OCI-LY3 (cell line): ENCODE data around the gene S100A16.

ENCODE experiments used
- H2AFZ ChIP-seq: fragments of 200-600, 300-600 bp; shearing (Covaris generic); 2 replicates; pipeline ENCODE4 v1.6.0; 2014; ENCODE audit warnings: antibody characterized with exemption, low read depth, low read length
- H3K27ac ChIP-seq: fragments of 200-600, 300-600 bp; sonication (generic); 2 replicates; pipeline ENCODE4 v1.5.1; 2014; ENCODE audit warnings: mild to moderate bottlenecking, low read length, moderate library complexity, mixed read lengths
- H3K27me3 ChIP-seq: fragments of 200-600, 300-600 bp; sonication (generic); 2 replicates; pipeline ENCODE4 v1.6.1; 2014; ENCODE audit warnings: low read depth, low read length, mixed read lengths
- H3K36me3 ChIP-seq: fragments of 200-600, 300-600 bp; sonication (generic); replicated peaks from 2 replicates; pipeline ENCODE3; 2014; ENCODE audit warnings: low read depth, low read length, mixed read lengths
- H3K4me1 ChIP-seq: fragments of 300-600, 200-600 bp; sonication (generic); 2 replicates; pipeline ENCODE4 v1.6.1; 2014; ENCODE audit warnings: low read length, mixed read lengths
- H3K4me2 ChIP-seq: fragments of 200-600, 300-600 bp; sonication (generic); 2 replicates; pipeline ENCODE4 v1.6.1; 2014; ENCODE audit warnings: low read length, mixed read lengths
- H3K4me3 ChIP-seq: fragments of 300-600, 200-600 bp; sonication (generic); 2 replicates; pipeline ENCODE4 v1.5.1; 2014; ENCODE audit warnings: antibody characterized with exemption, mild to moderate bottlenecking, low read length, moderate library complexity
- H3K79me2 ChIP-seq: fragments of 300-600, 200-600 bp; shearing (Covaris generic); 2 replicates; pipeline ENCODE4 v1.6.1; 2014; ENCODE audit warnings: mild to moderate bottlenecking, low read length, mixed read lengths
- H3K9ac ChIP-seq: fragments of 300-600, 200-600 bp; shearing (Covaris generic); 2 replicates; pipeline ENCODE4 v1.6.0; 2014; ENCODE audit warnings: mild to moderate bottlenecking, low read length, moderate library complexity
- H3K9me3 ChIP-seq: fragments of 200-600, 300-600 bp; shearing (Covaris generic); 2 replicates; pipeline ENCODE4 v1.6.1; 2014; ENCODE audit warnings: low read length, mixed read lengths; ENCODE audit not compliant: insufficient read depth
- H4K20me1 ChIP-seq: fragments of 200-600, 300-600 bp; sonication (generic); 2 replicates; pipeline ENCODE4 v1.6.1; 2016; ENCODE audit warnings: low read length, mixed read lengths; ENCODE audit not compliant: insufficient read depth
- CTCF ChIP-seq: fragments of 200-600, 300-600 bp; sonication (generic); IDR thresholded peaks from 2 replicates; pipeline ENCODE4 v1.5.1; 2014; ENCODE audit warnings: antibody characterized with exemption, low read length, low read depth
- EZH2phosphoT487 ChIP-seq: fragments of 200-600 bp; shearing (Covaris generic); IDR thresholded peaks from 2 replicates; pipeline ENCODE4 v1.6.1; 2018; ENCODE audit warnings: antibody characterized with exemption, mixed run types, low read depth

Gene S100A16

GRCh38 chr1:153619171-153619570, 6.2 kb upstream of the S100A16 start:
- Histone ChIP-seq H3K27me3 (no peaks in the 10 kb centered on the region), H2AFZ (no peak overlapping the region), H4K20me1 (no peaks in the 10 kb centered on the region), H3K79me2 (no peaks in the 10 kb centered on the region), H3K9me3 (no peaks in the 10 kb centered on the region), H3K27ac (no peak overlapping the region), H3K4me3 (no peak overlapping the region), H3K4me2 (no peak overlapping the region), H3K9ac (no peak overlapping the region), H3K4me1 (peaks cover 48% of the 10 kb centered on the region), H3K36me3 (peaks cover 12% of the 10 kb centered on the region)
- TF ChIP-seq CTCF, result no peak
- TF ChIP-seq EZH2phosphoT487, result no peak

- Histone ChIP-seq H4K20me1 (no peaks in the 10 kb centered on the region), H3K4me1 (peaks cover 36% of the 10 kb centered on the region), H3K9me3 (no peaks in the 10 kb centered on the region), H3K27ac (peak overlapping the region; percentile 65), H2AFZ (no peak overlapping the region; the same call in 1 of the 2 replicates), H3K79me2 (no peaks in the 10 kb centered on the region), H3K4me2 (peak overlapping the region; percentile 21), H3K9ac (peak overlapping the region; percentile 56; the same call in 1 of the 2 replicates), H3K36me3 (peaks cover 12% of the 10 kb centered on the region), H3K27me3 (no peaks in the 10 kb centered on the region), H3K4me3 (no peak overlapping the region)
- TF ChIP-seq CTCF (peak; percentile 72), EZH2phosphoT487 (no peak)
Observed at GRCh38 chr1:153617663-153618062, 4.7 kb upstream of the S100A16 start.

GRCh38 chr1:153616917-153617311, 4.0 kb upstream of the S100A16 start:
- H3K27me3 ChIP-seq, result no peaks in the 10 kb centered on the region
- no peaks in the 10 kb centered on the region for H3K9me3 ChIP-seq
- H3K4me3 ChIP-seq, result no peak overlapping the region; the same call in 1 of the 2 replicates
- peaks cover 32% of the 10 kb centered on the region for H3K4me1 ChIP-seq
- no peaks in the 10 kb centered on the region for H3K79me2 ChIP-seq
- no peaks in the 10 kb centered on the region for H4K20me1 ChIP-seq
- peaks cover 12% of the 10 kb centered on the region for H3K36me3 ChIP-seq
- H3K9ac ChIP-seq, result peak overlapping the region; percentile 56; the same call in 1 of the 2 replicates
- H3K27ac ChIP-seq, result peak overlapping the region; percentile 65
- no peak for TF ChIP-seq CTCF
- TF ChIP-seq EZH2phosphoT487, result no peak
- H2AFZ ChIP-seq, result peak overlapping the region; percentile 56; the same call in 1 of the 2 replicates
- peak overlapping the region; percentile 59 for H3K4me2 ChIP-seq

- peaks cover 12% of the 10 kb centered on the region for H3K36me3 ChIP-seq
- peak within 1 kb of the TSS; percentile 56; the same call in 1 of the 2 replicates for H2AFZ ChIP-seq
- H3K27me3 ChIP-seq, result no peaks in the 10 kb centered on the region
- H3K79me2 ChIP-seq, result no peaks in the 10 kb centered on the region
- peak within 1 kb of the TSS; percentile 31; the same call in 1 of the 2 replicates for H3K4me3 ChIP-seq
- peak within 1 kb of the TSS; percentile 56; the same call in 1 of the 2 replicates for H3K9ac ChIP-seq
- TF ChIP-seq CTCF (no peak), EZH2phosphoT487 (no peak)
- no peaks in the 10 kb centered on the region for H3K9me3 ChIP-seq
- H3K4me2 ChIP-seq, result peak within 1 kb of the TSS; percentile 59
- peaks cover 32% of the 10 kb centered on the region for H3K4me1 ChIP-seq
- peak within 1 kb of the TSS; percentile 65 for H3K27ac ChIP-seq
- no peaks in the 10 kb centered on the region for H4K20me1 ChIP-seq
Observed at GRCh38 chr1:153616144-153616916, 3.4 kb upstream of the S100A16 start, which contains the start of gene S100A14. Gene S100A14, minus strand, starts transcription at chr1:153616325. Its CDS starts 467 bp downstream, at chr1:153615858.
